Activated T-helper 17 cell treated with anti-CD3 and anti-CD28 coated beads, Interleukin-2, amount 50 U/mL, for 72 hours (primary cell): ENCODE measurements around the gene CACHD1. TPM values are rescaled to one million over a fixed set of nuclear protein-coding genes. Genes with fewer than 3 reads are reported as not detected.

Experiments
- ATAC-seq: fragments of 150-1000 bp; cut with Tn5 transposase; replicated peaks from 2 replicates; pipeline ENCODE4 v1.10.0; 2021; ENCODE audit warnings: mild to moderate bottlenecking, moderate library complexity
- H3K27ac Mint-ChIP-seq: one replicate; pipeline ENCODE4 v1.8.0; 2022; ENCODE audit warnings: mixed read lengths
- H3K27me3 Mint-ChIP-seq: one replicate; pipeline ENCODE4 v1.8.0; 2022; ENCODE audit warnings: mixed read lengths
- H3K36me3 Mint-ChIP-seq: one replicate; pipeline ENCODE4 v1.8.0; 2022; ENCODE audit warnings: low read depth, mild to moderate bottlenecking, mixed read lengths
- H3K4me1 Mint-ChIP-seq: one replicate; pipeline ENCODE4 v1.8.0; 2022; ENCODE audit warnings: mixed read lengths
- H3K4me3 Mint-ChIP-seq: one replicate; pipeline ENCODE4 v1.8.0; 2022; ENCODE audit warnings: mild to moderate bottlenecking, mixed read lengths
- H3K9me3 Mint-ChIP-seq: one replicate; pipeline ENCODE4 v1.8.0; 2022; ENCODE audit warnings: mixed read lengths
- total RNA-seq, 2 donors: library from RNA; stranded (reverse); gene quantifications; one replicate each; pipeline ENCODE4 v1.2.3, GENCODE V29; 2022

Gene CACHD1
- total RNA-seq, 2 donors from 2014 or later = 0.06 TPM; not detected in 1

DNA sequence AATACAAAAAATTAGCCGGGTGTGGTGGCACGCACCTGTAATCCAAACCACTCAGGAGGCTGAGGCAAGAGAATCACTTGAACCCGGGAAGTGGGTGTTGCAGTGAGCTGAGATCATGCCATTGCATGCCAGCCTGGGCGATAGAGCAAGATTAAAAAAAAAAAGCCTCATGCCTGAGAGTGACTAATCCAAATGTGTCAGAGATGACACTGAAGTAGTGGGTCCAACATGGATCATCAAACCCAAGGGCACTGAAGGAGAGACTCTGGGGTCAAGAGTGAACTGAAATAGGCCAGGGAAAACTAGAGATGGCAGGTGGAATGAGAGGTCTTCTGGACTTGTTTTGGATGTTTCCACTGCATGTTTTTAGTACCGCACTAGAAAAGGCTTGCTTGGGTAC, 10.2 kb upstream of the CACHD1 start:
- no peak overlapping the region for H3K4me3 Mint-ChIP-seq
- H3K4me1 Mint-ChIP-seq = no peaks in the 10 kb centered on the region
- H3K36me3 Mint-ChIP-seq = no peaks in the 10 kb centered on the region
- no peak for ATAC-seq
- no peaks in the 10 kb centered on the region for H3K9me3 Mint-ChIP-seq
- H3K27ac Mint-ChIP-seq = no peak overlapping the region
- H3K27me3 Mint-ChIP-seq = peaks cover 17% of the 10 kb centered on the region

DNA sequence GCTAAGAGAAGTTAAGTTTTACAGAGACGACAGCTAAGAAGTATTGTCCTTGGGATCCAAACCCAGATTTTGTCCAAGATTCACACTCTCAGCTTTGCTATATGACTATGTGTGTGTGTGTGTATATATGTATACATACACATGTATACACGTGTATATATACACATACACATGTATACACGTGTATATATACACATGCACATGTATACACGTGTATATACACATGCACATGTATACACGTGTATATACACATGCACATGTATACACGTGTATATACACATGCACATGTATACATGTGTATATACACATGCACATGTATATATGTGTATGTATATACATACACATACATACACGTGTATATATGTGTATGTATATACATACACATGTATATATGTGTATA, 3.9 kb upstream of the CACHD1 start:
- no peak for ATAC-seq
- no peak overlapping the region for H3K27ac Mint-ChIP-seq
- no peak overlapping the region for H3K4me3 Mint-ChIP-seq
- no peaks in the 10 kb centered on the region for H3K36me3 Mint-ChIP-seq
- no peaks in the 10 kb centered on the region for H3K9me3 Mint-ChIP-seq
- H3K27me3 Mint-ChIP-seq = peaks cover 36% of the 10 kb centered on the region
- peaks cover 4% of the 10 kb centered on the region for H3K4me1 Mint-ChIP-seq

GRCh38 chr1:64469116-64469976, 583 bp upstream of the CACHD1 start:
- peak overlapping the region; percentile 45 for H3K4me3 Mint-ChIP-seq
- no peak overlapping the region for H3K27ac Mint-ChIP-seq
- H3K36me3 Mint-ChIP-seq = no peaks in the 10 kb centered on the region
- H3K4me1 Mint-ChIP-seq = peaks cover 9% of the 10 kb centered on the region
- no peak for ATAC-seq
- H3K27me3 Mint-ChIP-seq = peaks cover 55% of the 10 kb centered on the region
- no peaks in the 10 kb centered on the region for H3K9me3 Mint-ChIP-seq

GRCh38 chr1:64470665-64471217, 812 bp downstream of the CACHD1 start:
- H3K9me3 Mint-ChIP-seq = no peaks in the 10 kb centered on the region
- H3K27me3 Mint-ChIP-seq = peaks cover 54% of the 10 kb centered on the region
- peaks cover 9% of the 10 kb centered on the region for H3K4me1 Mint-ChIP-seq
- H3K27ac Mint-ChIP-seq = no peak overlapping the region
- H3K4me3 Mint-ChIP-seq = peak overlapping the region; percentile 75
- ATAC-seq = peak; percentile 25
- no peaks in the 10 kb centered on the region for H3K36me3 Mint-ChIP-seq

DNA sequence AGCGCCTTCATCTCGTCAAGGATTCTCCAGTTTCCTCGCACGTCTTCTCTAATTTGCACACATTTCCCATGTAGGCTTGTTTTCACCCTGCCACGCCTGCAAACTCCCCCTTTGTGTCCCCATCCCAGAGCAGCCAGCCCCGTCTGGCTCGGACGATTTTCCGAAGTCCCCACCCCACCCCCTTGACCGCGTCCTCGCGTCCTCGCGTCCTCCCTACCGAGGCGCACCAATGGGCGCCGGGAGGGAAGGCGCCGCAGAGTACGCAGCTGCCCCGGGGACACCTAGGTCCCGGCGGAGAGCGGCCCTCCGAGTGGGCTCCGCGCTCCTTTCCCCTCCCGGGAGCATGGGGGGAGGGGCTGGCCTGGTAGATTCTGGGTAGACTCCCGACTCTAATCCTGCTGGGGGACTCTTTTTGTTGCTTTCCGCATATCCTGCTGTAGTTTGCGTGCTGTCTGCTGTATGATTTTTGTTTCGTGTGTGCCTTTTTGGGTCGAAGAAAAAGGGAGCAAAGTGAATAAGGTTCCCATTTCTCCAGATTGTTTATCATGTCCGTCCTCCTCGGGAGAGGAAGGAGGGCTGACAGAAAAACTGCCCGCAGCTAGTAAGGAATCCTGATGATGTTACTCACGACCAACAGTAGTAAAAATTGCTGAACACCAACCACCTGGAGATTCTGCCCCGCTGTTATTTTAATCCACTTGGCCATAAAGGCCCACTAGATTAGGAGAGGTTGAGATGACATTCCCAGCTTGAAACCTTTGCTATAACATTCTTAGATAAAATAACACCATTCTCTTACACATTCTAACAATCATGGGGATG, 1.5 kb downstream of the CACHD1 start:
- H3K27me3 Mint-ChIP-seq = peaks cover 55% of the 10 kb centered on the region
- no peak for ATAC-seq
- H3K36me3 Mint-ChIP-seq = no peaks in the 10 kb centered on the region
- peaks cover 9% of the 10 kb centered on the region for H3K4me1 Mint-ChIP-seq
- no peaks in the 10 kb centered on the region for H3K9me3 Mint-ChIP-seq
- H3K4me3 Mint-ChIP-seq = peak overlapping the region; percentile 75
- no peak overlapping the region for H3K27ac Mint-ChIP-seq

DNA sequence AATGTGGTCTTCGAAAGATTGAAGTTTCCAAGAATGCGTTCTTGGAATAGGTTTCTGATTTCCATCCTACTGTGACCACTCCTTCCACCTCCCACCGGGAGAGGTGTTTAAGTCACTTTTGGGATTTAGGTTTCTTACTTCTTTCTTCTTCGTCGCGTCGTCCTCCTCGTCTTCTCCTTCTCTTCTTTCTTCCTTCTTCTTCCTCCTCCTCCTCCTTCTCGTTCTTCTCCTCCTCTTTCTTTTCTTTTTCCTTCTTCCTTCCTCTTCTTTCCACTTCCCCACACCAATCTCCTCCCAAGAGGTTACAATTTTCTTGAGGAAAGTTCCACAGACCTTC, 2.1 kb downstream of the CACHD1 start:
- peak overlapping the region; percentile 75 for H3K4me3 Mint-ChIP-seq
- no peak for ATAC-seq
- no peaks in the 10 kb centered on the region for H3K36me3 Mint-ChIP-seq
- peaks cover 9% of the 10 kb centered on the region for H3K4me1 Mint-ChIP-seq
- peaks cover 60% of the 10 kb centered on the region for H3K27me3 Mint-ChIP-seq
- no peaks in the 10 kb centered on the region for H3K9me3 Mint-ChIP-seq
- H3K27ac Mint-ChIP-seq = no peak overlapping the region

DNA sequence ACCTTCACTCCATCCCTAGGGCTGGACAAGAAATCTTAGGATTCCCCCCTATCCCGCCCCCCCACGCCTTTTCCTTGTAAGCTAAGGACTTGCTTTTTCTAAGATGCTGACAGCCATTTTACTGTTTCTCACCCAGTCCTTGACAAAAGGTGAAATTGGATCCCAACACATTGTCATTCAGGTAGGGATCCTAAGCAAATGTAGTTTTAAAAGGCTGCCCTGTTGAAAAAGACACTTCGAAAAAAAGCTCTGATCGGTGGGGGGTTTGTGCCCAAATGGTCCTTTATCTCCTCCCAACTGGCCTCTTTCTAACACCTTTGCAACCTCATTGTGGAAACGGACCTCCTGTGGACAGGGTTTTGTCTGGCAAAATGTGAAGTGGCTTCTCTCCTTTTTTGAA, 2.9 kb downstream of the CACHD1 start:
- H3K27ac Mint-ChIP-seq = no peak overlapping the region
- H3K9me3 Mint-ChIP-seq = no peaks in the 10 kb centered on the region
- peaks cover 55% of the 10 kb centered on the region for H3K27me3 Mint-ChIP-seq
- no peak for ATAC-seq
- H3K4me3 Mint-ChIP-seq = no peak overlapping the region
- no peaks in the 10 kb centered on the region for H3K36me3 Mint-ChIP-seq
- H3K4me1 Mint-ChIP-seq = peaks cover 9% of the 10 kb centered on the region

- H3K27me3 Mint-ChIP-seq = peaks cover 49% of the 10 kb centered on the region
- no peak overlapping the region for H3K27ac Mint-ChIP-seq
- peaks cover 9% of the 10 kb centered on the region for H3K4me1 Mint-ChIP-seq
- no peaks in the 10 kb centered on the region for H3K9me3 Mint-ChIP-seq
- no peak for ATAC-seq
- H3K36me3 Mint-ChIP-seq = no peaks in the 10 kb centered on the region
- H3K4me3 Mint-ChIP-seq = no peak overlapping the region
Measured at GRCh38 chr1:64473367-64473766, 3.4 kb downstream of the CACHD1 start.

DNA sequence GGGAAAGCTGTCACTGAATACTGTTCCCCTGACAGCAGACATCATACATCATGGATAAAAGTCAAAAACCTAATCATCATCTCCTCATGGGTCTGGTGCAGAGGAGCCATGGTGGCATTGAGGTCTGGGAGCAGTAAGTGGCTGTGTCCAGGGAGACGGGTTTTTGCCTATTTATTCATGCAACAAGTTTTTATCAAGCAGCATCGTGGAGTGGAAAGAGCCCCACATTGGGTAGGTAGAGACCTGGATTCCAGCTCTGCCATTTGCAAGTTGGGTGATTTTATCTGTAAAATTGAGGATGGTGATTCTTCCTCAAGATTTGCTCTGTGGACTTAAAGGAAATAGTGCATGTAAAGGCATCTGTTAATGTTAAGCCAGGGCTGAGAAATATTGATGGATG, 4.2 kb downstream of the CACHD1 start:
- H3K4me3 Mint-ChIP-seq = no peak overlapping the region
- H3K4me1 Mint-ChIP-seq = peaks cover 9% of the 10 kb centered on the region
- no peaks in the 10 kb centered on the region for H3K36me3 Mint-ChIP-seq
- no peak for ATAC-seq
- H3K9me3 Mint-ChIP-seq = no peaks in the 10 kb centered on the region
- H3K27ac Mint-ChIP-seq = no peak overlapping the region
- peaks cover 43% of the 10 kb centered on the region for H3K27me3 Mint-ChIP-seq

GRCh38 chr1:64474665-64475439, 4.9 kb downstream of the CACHD1 start:
- Mint-ChIP-seq H3K27me3 (peaks cover 41% of the 10 kb centered on the region), H3K4me3 (no peak overlapping the region), H3K4me1 (peaks cover 9% of the 10 kb centered on the region), H3K36me3 (no peaks in the 10 kb centered on the region), H3K9me3 (no peaks in the 10 kb centered on the region), H3K27ac (no peak overlapping the region)
- ATAC-seq = no peak

DNA sequence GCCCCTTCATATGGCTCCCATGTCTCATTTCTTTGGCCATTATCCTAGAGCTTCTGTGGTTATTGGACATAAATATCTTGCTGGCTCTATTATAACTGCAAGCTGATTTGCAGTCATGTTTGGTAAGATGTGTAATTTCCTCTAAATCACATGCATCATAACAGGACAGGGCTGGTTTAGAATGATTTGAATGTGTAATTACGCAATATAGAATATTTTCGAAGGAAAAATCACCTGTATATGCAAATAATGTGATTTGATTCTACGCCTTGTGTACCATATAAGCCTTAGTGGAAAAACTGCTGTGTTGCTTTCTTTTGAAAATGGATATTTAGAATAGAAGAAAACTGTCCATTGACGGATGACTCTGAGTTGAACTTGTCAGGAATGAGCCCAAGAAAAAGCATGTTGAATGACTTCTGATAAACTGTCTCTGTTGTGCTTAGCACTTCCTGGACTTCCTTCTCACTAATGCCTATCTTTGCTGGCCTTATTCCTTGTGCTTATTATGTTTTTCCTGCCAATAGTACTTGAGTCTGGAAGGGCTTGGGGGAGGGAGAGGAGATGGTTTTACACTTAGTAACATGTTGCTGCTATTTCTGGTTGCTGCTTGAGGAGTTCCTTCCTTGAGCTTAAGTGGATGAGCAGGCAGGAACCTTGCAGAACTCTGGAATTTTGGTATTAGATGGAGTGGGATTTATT, 6.5 kb downstream of the CACHD1 start:
- Mint-ChIP-seq H3K4me3 (no peak overlapping the region), H3K36me3 (no peaks in the 10 kb centered on the region), H3K4me1 (peaks cover 4% of the 10 kb centered on the region), H3K9me3 (no peaks in the 10 kb centered on the region), H3K27me3 (peaks cover 34% of the 10 kb centered on the region), H3K27ac (no peak overlapping the region)
- no peak for ATAC-seq

DNA sequence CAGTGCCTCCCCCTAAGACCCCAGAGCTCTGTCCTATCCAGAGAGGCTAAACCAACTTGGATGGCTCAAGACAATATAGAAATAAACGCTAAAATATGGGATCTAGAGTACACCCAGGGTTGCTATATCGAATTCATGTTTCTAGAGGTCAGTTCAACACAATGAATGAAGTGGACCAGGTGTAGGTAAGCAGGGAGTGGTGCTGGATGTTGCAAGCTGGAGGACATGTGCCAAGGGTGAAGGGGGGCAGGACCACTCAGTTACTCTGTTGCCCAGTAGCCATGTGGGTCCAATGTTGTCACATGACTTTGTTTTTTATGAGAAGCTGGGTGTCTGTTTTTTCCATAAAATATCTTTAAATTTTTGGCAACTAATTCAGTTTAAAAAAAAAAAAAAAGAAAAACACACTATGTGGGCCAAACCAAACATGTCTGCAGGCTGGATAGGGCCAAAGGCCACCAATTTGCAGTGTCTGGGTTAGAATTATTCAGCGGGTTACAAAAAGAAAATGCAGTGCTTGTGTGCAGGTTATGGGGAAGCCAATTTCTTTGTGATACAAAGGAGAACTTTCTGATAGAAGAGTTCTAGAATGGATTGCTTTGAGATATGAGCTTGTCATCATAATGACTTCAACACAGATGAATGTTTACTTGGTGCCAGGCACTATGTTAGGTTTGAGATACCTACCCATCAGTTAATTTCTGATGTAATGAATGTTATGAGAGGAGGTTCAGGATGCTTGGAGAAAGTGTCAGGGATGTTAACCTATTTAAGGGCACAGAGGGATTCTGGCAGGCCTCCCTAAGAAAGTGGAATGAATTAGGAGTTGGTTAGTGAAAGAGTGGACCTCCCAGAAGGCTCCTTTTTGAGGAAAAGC, 8.9 kb downstream of the CACHD1 start:
- no peaks in the 10 kb centered on the region for H3K4me1 Mint-ChIP-seq
- no peak overlapping the region for H3K27ac Mint-ChIP-seq
- no peak for ATAC-seq
- H3K36me3 Mint-ChIP-seq = no peaks in the 10 kb centered on the region
- no peaks in the 10 kb centered on the region for H3K9me3 Mint-ChIP-seq
- no peak overlapping the region for H3K4me3 Mint-ChIP-seq
- H3K27me3 Mint-ChIP-seq = peaks cover 19% of the 10 kb centered on the region

GRCh38 chr1:64479874-64480273, 9.9 kb downstream of the CACHD1 start:
- Mint-ChIP-seq H3K27ac (no peak overlapping the region), H3K4me3 (no peak overlapping the region), H3K9me3 (no peaks in the 10 kb centered on the region), H3K27me3 (peaks cover 22% of the 10 kb centered on the region), H3K36me3 (no peaks in the 10 kb centered on the region), H3K4me1 (no peaks in the 10 kb centered on the region)
- no peak for ATAC-seq
